HepG2 (cell line): ENCODE data around the gene CTNNA1. TPM values are rescaled to one million over a fixed set of nuclear protein-coding genes. Genes with fewer than 3 reads are reported as not detected.

Experiments used
- ATAC-seq: fragments of 200-7000 bp; cut with Tn5 transposase; 3 replicates; pipeline ENCODE4 v1.9.1; 2020; ENCODE audit warnings: mild to moderate bottlenecking, moderate library complexity
- BruUV-seq: library from RNA; stranded (reverse); fragments of 400-500 nt; replicated peaks from 2 replicates; lab custom pipeline; 2021; lab: Mats Ljungman, UMichigan
- CTCF ChIA-PET: fragments of 300-600 bp; formaldehyde crosslinking; extraction: SDS; loops from one replicate; lab custom pipeline; 2021; ENCODE audit warnings: low total read pairs, inconsistent platforms, low intra/inter-chr PET ratio; lab: Yijun Ruan, JAX
- POLR2A ChIA-PET: fragments of 350-600 bp; sonication (Branson Sonifier 250); formaldehyde crosslinking; loops from one replicate; lab custom pipeline; 2020; ENCODE audit warnings: antibody characterized with exemption, inconsistent platforms; lab: Yijun Ruan, JAX
- DNase-seq: peaks from one replicate; pipeline ENCODE4 v3.0.0-alpha.2; 2015; ENCODE audit warnings: low spot score
- FAIRE-seq: peaks from 3 replicates; lab custom pipeline; 2011; peaks lifted over from hg19 to GRCh38; lab: Jason Lieb, UNC
- H2AFZ ChIP-seq: one replicate; pipeline ENCODE4 v1.6.1; 2011; ENCODE audit warnings: low read length, inconsistent platforms
- H3K27ac ChIP-seq: fragments of 300-600 bp; 3 replicates; pipeline ENCODE4 v1.8.0; 2011; ENCODE audit warnings: mixed run types, mild to moderate bottlenecking, mixed read lengths, low read length, inconsistent platforms; ENCODE audit not compliant: insufficient read depth; ENCODE audit errors: extremely low read length
- H3K27me3 ChIP-seq, 2 experiments: fragments of 200-600 bp in 1 of 2; 2 replicates in 1 of 2; 3 replicates in 1 of 2; pipeline versions ENCODE4 v1.6.0 to v1.8.0; 2011; ENCODE audit warnings: low read length in 2 of 2, mild to moderate bottlenecking in 2 of 2, moderate library complexity in 2 of 2, inconsistent platforms in 1 of 2; ENCODE audit not compliant: insufficient read depth in 2 of 2, control insufficient read depth in 1 of 2
- H3K36me3 ChIP-seq, 2 experiments: fragments of 200-600 bp in 1 of 2; replicated peaks in 1 of 2; 2 replicates in 1 of 2; 3 replicates in 1 of 2; pipeline versions ENCODE4 v1.5.1 to v1.8.0; 2011; ENCODE audit warnings: low read length in 2 of 2, inconsistent platforms in 1 of 2; ENCODE audit not compliant: insufficient read depth in 2 of 2, control insufficient read depth in 1 of 2
- H3K4me1 ChIP-seq: 2 replicates; pipeline ENCODE4 v1.5.1; 2012; ENCODE audit warnings: low read length, inconsistent platforms; ENCODE audit not compliant: insufficient read depth
- H3K4me2 ChIP-seq: 2 replicates; pipeline ENCODE4 v1.6.0; 2011; ENCODE audit warnings: low read depth, low read length, inconsistent platforms
- H3K4me3 ChIP-seq, 3 experiments: fragments of 200-600 bp in 1 of 3; sonication (generic), shearing (Covaris generic) in 1 of 3; replicated peaks in 1 of 3; 2 replicates each; pipeline ENCODE4 v1.5.1; 2011 to 2016; ENCODE audit warnings: low read length in 3 of 3, inconsistent platforms in 2 of 3, low read depth in 2 of 3, mild to moderate bottlenecking in 2 of 3, control low read depth in 1 of 3, mixed read lengths in 1 of 3; ENCODE audit not compliant: insufficient read depth in 1 of 3
- H3K79me2 ChIP-seq: one replicate; pipeline ENCODE4 v1.6.1; 2011; ENCODE audit warnings: low read length, inconsistent platforms; ENCODE audit not compliant: insufficient read depth
- H3K9ac ChIP-seq: 2 replicates; pipeline ENCODE4 v1.6.0; 2011; ENCODE audit warnings: mild to moderate bottlenecking, low read depth, low read length, inconsistent platforms; ENCODE audit not compliant: insufficient read depth
- H3K9me3 ChIP-seq: 2 replicates; pipeline ENCODE4 v1.5.1; 2012; ENCODE audit warnings: mild to moderate bottlenecking, low read length
- H4K20me1 ChIP-seq: 2 replicates; pipeline ENCODE4 v1.6.0; 2011; ENCODE audit warnings: inconsistent platforms, mild to moderate bottlenecking, low read length, moderate library complexity; ENCODE audit not compliant: insufficient read depth
- AGO2 ChIP-seq: fragments of 200-400 bp; formaldehyde crosslinking; optimal IDR thresholded peaks from 2 replicates; pipeline ENCODE3; 2017; ENCODE audit warnings: mild to moderate bottlenecking, low read depth, low read length, moderate library complexity
- GZF1 ChIP-seq: sonication (generic); formaldehyde crosslinking; IDR thresholded peaks from 2 replicates; pipeline ENCODE4 v1.5.1; 2020; ENCODE audit warnings: mild to moderate bottlenecking, missing genetic modification reagents
- HOMEZ ChIP-seq: IDR thresholded peaks from 2 replicates; pipeline ENCODE4 v1.6.1; 2016; ENCODE audit warnings: low read depth
- MYC ChIP-seq: sonication (generic); formaldehyde crosslinking; IDR thresholded peaks from 2 replicates; pipeline ENCODE4 v1.9.0; 2021; ENCODE audit warnings: missing genetic modification reagents, borderline replicate concordance
- NBN ChIP-seq: fragments of 450-650 bp; conservative IDR thresholded peaks from 2 replicates; pipeline ENCODE4 v1.6.1; 2017
- ZBTB40 ChIP-seq, 2 experiments: fragments of 450-650 bp in 1 of 2; sonication (generic) in 1 of 2; formaldehyde crosslinking in 1 of 2; IDR thresholded peaks; 2 replicates each; pipeline versions ENCODE4 v1.6.1 to v1.8.0; 2016 to 2022; ENCODE audit warnings: antibody characterized with exemption in 1 of 2, mild to moderate bottlenecking in 1 of 2, missing genetic modification reagents in 1 of 2
- ZBTB42 ChIP-seq: sonication (generic); formaldehyde crosslinking; IDR thresholded peaks from 2 replicates; pipeline ENCODE4 v1.5.0; 2020; ENCODE audit warnings: mild to moderate bottlenecking, missing genetic modification reagents
- ZFP1 ChIP-seq: IDR thresholded peaks from 2 replicates; pipeline ENCODE4 v1.6.1; 2016
- ZNF24 ChIP-seq: fragments of 450-650 bp; IDR thresholded peaks from 2 replicates; pipeline ENCODE4 v1.6.1; 2017; ENCODE audit warnings: antibody characterized with exemption, mild to moderate bottlenecking
- in situ Hi-C: cut with HindIII; loops from 2 replicates; pipeline ENCODE4 v1.10.0; 2017; ENCODE audit warnings: low pct_unique_long_range_greater_than_20kb; ENCODE audit not compliant: extremely low pct_ligation_motif_present
- intact Hi-C: fragments of 100-400 bp; cut with micrococcal nuclease; formaldehyde crosslinking; loops from one replicate; pipeline ENCODE4 v1.10.0; 2022; ENCODE audit not compliant: unreplicated experiment
- polyA plus RNA-seq, 8 experiments: library from polyadenylated mRNA; depleted of rRNA in 3 of 8; stranded (reverse) in 7 of 8; unstranded in 1 of 8; fragments of >200 nt; fragmentation: Illumina TruSeq in 4 of 8; extraction: Trizol in 4 of 8; gene quantifications; 2 replicates each; pipeline versions ENCODE4 v1.2.1 to v1.2.3, GENCODE V29; 2011 to 2016; ENCODE audit warnings: low read depth in 4 of 8, missing spikeins in 1 of 8, mixed read lengths in 1 of 8; ENCODE audit not compliant: insufficient read depth in 1 of 8
- total RNA-seq, 5 experiments: library from RNA; depleted of rRNA; stranded (reverse); fragments of >200 nt; fragmentation: Illumina TruSeq; extraction: Trizol; gene quantifications; 2 replicates each; pipeline ENCODE4 v1.2.3, GENCODE V29; 2016; ENCODE audit warnings: low read depth in 1 of 5
- TF ChIP-seq, protein P1 (sequence below): IDR thresholded peaks from 2 replicates; pipeline ENCODE4 v1.6.1; 2016; ENCODE audit warnings: low read depth, missing genetic modification reagents, missing compliant biosample characterization

CTNNA1 gene
- total and polyA plus RNA-seq, 2 of the 13 experiments (the other 11 are each of a cell fraction or from before 2014, with no cell fraction given) = 66.8 to 162 TPM

GRCh38 chr5:138884554-138884953 is 131.3 kb downstream of the CTNNA1 start:
- no peak overlapping the region for H2AFZ ChIP-seq
- DNase-seq = no peak
- no peak overlapping the region for H3K9ac ChIP-seq
- intact Hi-C loops = no loop called here
- no peak for ATAC-seq
- H3K27me3 ChIP-seq = no peaks in the 10 kb centered on the region
- no peak overlapping the region for H3K4me2 ChIP-seq
- peaks cover 11 to 28% of the 10 kb centered on the region in 2 experiments for H3K36me3 ChIP-seq
- H3K4me1 ChIP-seq = no peaks in the 10 kb centered on the region
- H3K79me2 ChIP-seq = peaks cover 3% of the 10 kb centered on the region
- FAIRE-seq = no peak
- ChIA-PET POLR2A (no interaction called here), CTCF (no interaction called here)
- H3K27ac ChIP-seq = no peak overlapping the region
- in situ Hi-C loops = no loop called here
- no peaks in the 10 kb centered on the region; the same call in none of the 2 replicates for H4K20me1 ChIP-seq
- H3K9me3 ChIP-seq = no peaks in the 10 kb centered on the region
- H3K4me3 ChIP-seq = no peak overlapping the region
- no TSS peak for BruUV-seq
- TF ChIP-seq HOMEZ (CRISPR knock-in tag) = no peak
- no peak for TF ChIP-seq AGO2
- TF ChIP-seq GZF1 (CRISPR knock-in tag) = no peak
- no peak for TF ChIP-seq ZBTB42
- no peak for TF ChIP-seq MYC
- TF ChIP-seq, protein P1, sequence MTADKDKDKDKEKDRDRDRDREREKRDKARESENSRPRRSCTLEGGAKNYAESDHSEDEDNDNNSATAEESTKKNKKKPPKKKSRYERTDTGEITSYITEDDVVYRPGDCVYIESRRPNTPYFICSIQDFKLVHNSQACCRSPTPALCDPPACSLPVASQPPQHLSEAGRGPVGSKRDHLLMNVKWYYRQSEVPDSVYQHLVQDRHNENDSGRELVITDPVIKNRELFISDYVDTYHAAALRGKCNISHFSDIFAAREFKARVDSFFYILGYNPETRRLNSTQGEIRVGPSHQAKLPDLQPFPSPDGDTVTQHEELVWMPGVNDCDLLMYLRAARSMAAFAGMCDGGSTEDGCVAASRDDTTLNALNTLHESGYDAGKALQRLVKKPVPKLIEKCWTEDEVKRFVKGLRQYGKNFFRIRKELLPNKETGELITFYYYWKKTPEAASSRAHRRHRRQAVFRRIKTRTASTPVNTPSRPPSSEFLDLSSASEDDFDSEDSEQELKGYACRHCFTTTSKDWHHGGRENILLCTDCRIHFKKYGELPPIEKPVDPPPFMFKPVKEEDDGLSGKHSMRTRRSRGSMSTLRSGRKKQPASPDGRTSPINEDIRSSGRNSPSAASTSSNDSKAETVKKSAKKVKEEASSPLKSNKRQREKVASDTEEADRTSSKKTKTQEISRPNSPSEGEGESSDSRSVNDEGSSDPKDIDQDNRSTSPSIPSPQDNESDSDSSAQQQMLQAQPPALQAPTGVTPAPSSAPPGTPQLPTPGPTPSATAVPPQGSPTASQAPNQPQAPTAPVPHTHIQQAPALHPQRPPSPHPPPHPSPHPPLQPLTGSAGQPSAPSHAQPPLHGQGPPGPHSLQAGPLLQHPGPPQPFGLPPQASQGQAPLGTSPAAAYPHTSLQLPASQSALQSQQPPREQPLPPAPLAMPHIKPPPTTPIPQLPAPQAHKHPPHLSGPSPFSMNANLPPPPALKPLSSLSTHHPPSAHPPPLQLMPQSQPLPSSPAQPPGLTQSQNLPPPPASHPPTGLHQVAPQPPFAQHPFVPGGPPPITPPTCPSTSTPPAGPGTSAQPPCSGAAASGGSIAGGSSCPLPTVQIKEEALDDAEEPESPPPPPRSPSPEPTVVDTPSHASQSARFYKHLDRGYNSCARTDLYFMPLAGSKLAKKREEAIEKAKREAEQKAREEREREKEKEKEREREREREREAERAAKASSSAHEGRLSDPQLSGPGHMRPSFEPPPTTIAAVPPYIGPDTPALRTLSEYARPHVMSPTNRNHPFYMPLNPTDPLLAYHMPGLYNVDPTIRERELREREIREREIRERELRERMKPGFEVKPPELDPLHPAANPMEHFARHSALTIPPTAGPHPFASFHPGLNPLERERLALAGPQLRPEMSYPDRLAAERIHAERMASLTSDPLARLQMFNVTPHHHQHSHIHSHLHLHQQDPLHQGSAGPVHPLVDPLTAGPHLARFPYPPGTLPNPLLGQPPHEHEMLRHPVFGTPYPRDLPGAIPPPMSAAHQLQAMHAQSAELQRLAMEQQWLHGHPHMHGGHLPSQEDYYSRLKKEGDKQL (CRISPR knock-in tag) = no peak
- no peak for TF ChIP-seq ZBTB40 (IDR thresholded peaks at IDR 0.05)
- no peak for TF ChIP-seq ZBTB40 (CRISPR knock-in tag; IDR thresholded peaks at IDR 0.05)
- no peak for TF ChIP-seq NBN
- TF ChIP-seq ZFP1 (CRISPR knock-in tag) = no peak
- no peak for TF ChIP-seq ZNF24
